SK-N-MC (cell line): Measurements from ENCODE around the gene PLPPR1.

ENCODE experiments used
- EZH2 ChIP-seq: fragments of 200-600 bp; sonication (generic); IDR thresholded peaks from one replicate; pipeline ENCODE4 v1.6.1; 2017; ENCODE audit warnings: antibody characterized with exemption
- FOXP2 ChIP-seq: optimal IDR thresholded peaks from 2 replicates; pipeline ENCODE3; 2011; ENCODE audit warnings: mild to moderate bottlenecking, moderate library complexity; ENCODE audit not compliant: insufficient read depth; ENCODE audit errors: extremely low read length, control extremely low read depth
- POLR2AphosphoS5 ChIP-seq: IDR thresholded peaks from 2 replicates; pipeline ENCODE4 v1.6.1; 2012; ENCODE audit warnings: mild to moderate bottlenecking, low read depth, low read length, borderline replicate concordance

DNA sequence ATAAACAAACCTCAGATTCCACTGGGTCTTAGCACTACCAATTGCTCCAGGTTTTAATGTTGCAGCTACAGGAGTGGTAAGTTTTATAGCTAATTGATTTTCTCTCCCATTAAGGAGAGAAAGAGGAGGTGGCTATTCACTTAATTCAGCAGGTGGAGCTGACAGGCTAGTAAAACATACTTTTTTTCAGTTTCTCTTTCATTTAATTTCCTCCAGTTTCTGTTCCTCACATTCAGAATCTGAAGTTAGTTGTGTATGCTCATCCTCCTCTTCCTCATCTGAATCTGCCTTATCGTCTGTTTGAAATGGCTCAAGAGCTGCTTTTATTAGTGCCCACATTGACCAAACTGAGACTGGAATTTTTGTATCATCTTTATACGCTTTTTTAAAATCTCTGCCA is 98.0 kb downstream of the PLPPR1 start:
- TF ChIP-seq EZH2 (no peak), POLR2AphosphoS5 (no peak), FOXP2 (no peak)
